Measurements from ENCODE around the gene ZNF428.

DNA sequence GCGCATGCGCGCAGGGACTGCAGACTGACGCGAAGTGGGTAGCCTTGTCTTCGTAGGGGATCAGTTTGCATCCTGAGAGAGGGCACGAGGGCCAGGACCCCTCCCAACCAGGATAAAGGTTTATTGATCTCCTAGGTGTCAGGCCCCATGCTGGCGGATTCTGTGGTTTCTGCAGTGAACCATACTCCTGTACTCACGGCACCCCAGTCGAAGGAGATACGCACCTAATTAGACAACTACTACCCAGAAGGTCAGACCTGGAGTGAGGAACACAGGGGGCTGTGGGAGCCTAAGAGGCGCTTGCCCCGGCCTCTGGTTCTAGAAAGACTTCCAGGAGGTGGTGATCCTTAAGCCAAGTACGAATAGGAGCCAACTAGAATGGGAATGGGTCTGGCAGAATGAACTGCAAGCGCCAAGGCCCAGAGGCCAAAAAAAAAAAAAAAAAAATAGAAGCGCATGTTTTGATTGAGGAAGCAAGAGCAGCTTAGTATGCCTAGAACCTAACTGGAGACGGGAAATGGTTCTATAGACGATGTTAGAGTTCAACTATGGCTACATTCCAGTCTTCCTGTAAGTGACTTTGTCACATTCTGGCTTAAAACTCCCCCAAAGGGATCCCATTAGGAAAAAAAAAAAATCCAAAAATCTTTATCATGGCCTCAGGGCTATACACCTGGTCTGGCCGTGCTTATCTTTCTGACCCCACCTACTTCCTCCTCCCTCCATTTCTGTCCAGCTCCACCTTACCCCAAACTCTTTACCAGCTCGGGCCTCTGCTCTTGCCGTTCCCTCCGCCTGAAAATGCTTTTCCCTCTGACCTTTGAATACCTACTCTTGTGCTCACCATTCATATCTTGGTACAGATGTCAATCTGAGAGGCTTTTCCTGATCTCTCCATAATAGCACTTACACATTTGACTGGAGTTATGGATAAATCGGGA, 902 bp upstream of the ZNF428 start:
- TF ChIP-seq CTCF (IDR thresholded peaks at IDR 0.05; ENCODE audit: insufficient read depth, low read length, poor library complexity, severe bottlenecking) (no peak), EZH2phosphoT487 (conservative IDR thresholded peaks at IDR 0.05; ENCODE audit: low read length) (no peak)
